Endothelial cell of umbilical vein (primary cell): ENCODE results near the gene LRCH2. TPM values are rescaled to one million over a fixed set of nuclear protein-coding genes. Genes with fewer than 3 reads are reported as not detected.

Experiments used
- BruUV-seq: library from RNA; stranded (reverse); fragments of 400-500 nt; replicated peaks from 2 replicates; lab custom pipeline; 2021; lab: Mats Ljungman, UMichigan
- CTCF ChIA-PET: fragments of 300-600, 350-600 bp; sonication (Branson Sonifier 250); formaldehyde crosslinking; loops from one replicate; lab custom pipeline; 2021; ENCODE audit warnings: antibody characterized with exemption, inconsistent platforms; lab: Charles Lee
- POLR2A ChIA-PET: fragments of 300-600, 350-600 bp; sonication (Branson Sonifier 250); formaldehyde crosslinking; loops from one replicate; lab custom pipeline; 2021; ENCODE audit warnings: antibody characterized with exemption, inconsistent platforms; lab: Charles Lee
- DNase-seq: peaks from one replicate; pipeline ENCODE4 v3.0.0-alpha.2; 2011; ENCODE audit warnings: low read depth, low spot score
- FAIRE-seq: peaks from 2 replicates; lab custom pipeline; 2011; peaks lifted over from hg19 to GRCh38; lab: Jason Lieb, UNC
- H2AFZ ChIP-seq: 2 replicates; pipeline ENCODE4 v1.6.0; 2012; ENCODE audit warnings: low read depth, low read length, control low read depth, inconsistent platforms
- H3K27ac ChIP-seq: 2 replicates; pipeline ENCODE4 v1.5.1; 2011; ENCODE audit warnings: low read depth, mild to moderate bottlenecking, control low read depth, low read length, moderate library complexity; ENCODE audit not compliant: insufficient read depth
- H3K27me3 ChIP-seq, 2 experiments: 2 replicates each; pipeline versions ENCODE4 v1.6.0 to v1.6.1; 2011; ENCODE audit warnings: low read length in 2 of 2, mixed read lengths in 1 of 2; ENCODE audit not compliant: control insufficient read depth in 2 of 2, insufficient read depth in 2 of 2
- H3K36me3 ChIP-seq, 2 experiments: 2 replicates in 1 of 2; 3 replicates in 1 of 2; pipeline ENCODE4 v1.5.1; 2011; ENCODE audit warnings: low read length in 2 of 2, mild to moderate bottlenecking in 1 of 2, moderate library complexity in 1 of 2; ENCODE audit not compliant: control insufficient read depth in 2 of 2, insufficient read depth in 2 of 2; ENCODE audit errors: extremely low read depth in 1 of 2
- H3K4me1 ChIP-seq: 3 replicates; pipeline ENCODE4 v1.5.1; 2011; ENCODE audit warnings: mild to moderate bottlenecking, low read length; ENCODE audit not compliant: control insufficient read depth, insufficient read depth; ENCODE audit errors: extremely low read depth
- H3K4me2 ChIP-seq: 2 replicates; pipeline ENCODE4 v1.6.1; 2011; ENCODE audit warnings: low read length, control low read depth, mixed read lengths; ENCODE audit not compliant: insufficient read depth
- H3K4me3 ChIP-seq, 3 experiments: fragments of 200-600 bp in 1 of 3; sonication (generic), shearing (Covaris generic) in 1 of 3; replicated peaks in 1 of 3; 2 replicates each; pipeline ENCODE4 v1.5.1; 2011 to 2016; ENCODE audit warnings: control low read depth in 3 of 3, low read length in 3 of 3, mild to moderate bottlenecking in 2 of 3, inconsistent platforms in 1 of 3, low read depth in 1 of 3, moderate library complexity in 1 of 3; ENCODE audit not compliant: insufficient read depth in 1 of 3
- H3K79me2 ChIP-seq: 2 replicates; pipeline ENCODE4 v1.6.0; 2012; ENCODE audit warnings: low read length, inconsistent platforms; ENCODE audit not compliant: control insufficient read depth, insufficient read depth
- H3K9ac ChIP-seq: replicated peaks from 2 replicates; pipeline ENCODE3; 2011; ENCODE audit warnings: low read length, control low read depth; ENCODE audit not compliant: insufficient read depth; ENCODE audit errors: extremely low read depth
- H3K9me1 ChIP-seq: replicated peaks from 3 replicates; pipeline ENCODE4 v1.6.0; 2011; ENCODE audit warnings: mild to moderate bottlenecking, low read length; ENCODE audit not compliant: control insufficient read depth, insufficient read depth; ENCODE audit errors: extremely low read depth
- H3K9me3 ChIP-seq: replicated peaks from 2 replicates; pipeline ENCODE4 v1.5.1; 2012; ENCODE audit warnings: low read length, inconsistent platforms; ENCODE audit not compliant: control insufficient read depth, insufficient read depth
- H4K20me1 ChIP-seq: replicated peaks from 2 replicates; pipeline ENCODE3; 2011; ENCODE audit warnings: mild to moderate bottlenecking, low read length; ENCODE audit not compliant: control insufficient read depth, insufficient read depth; ENCODE audit errors: extremely low read depth
- EZH2 ChIP-seq: IDR thresholded peaks from 2 replicates; pipeline ENCODE4 v1.6.1; 2012; ENCODE audit warnings: borderline replicate concordance, low read depth, mild to moderate bottlenecking, moderate library complexity, low read length, inconsistent platforms; ENCODE audit not compliant: severe bottlenecking
- FOS ChIP-seq: IDR thresholded peaks from 2 replicates; pipeline ENCODE4 v1.6.1; 2011; ENCODE audit warnings: mild to moderate bottlenecking, low read length, moderate library complexity, borderline replicate concordance; ENCODE audit not compliant: insufficient read depth
- GATA2 ChIP-seq: IDR thresholded peaks from 2 replicates; pipeline ENCODE4 v1.7.0; 2011; ENCODE audit warnings: low read depth, mild to moderate bottlenecking, moderate library complexity, mixed read lengths, low read length; ENCODE audit not compliant: insufficient read length, insufficient read depth
- JUN ChIP-seq: IDR thresholded peaks from 2 replicates; pipeline ENCODE4 v1.6.1; 2011; ENCODE audit warnings: borderline replicate concordance, low read depth; ENCODE audit not compliant: insufficient read length, insufficient read depth
- MYC ChIP-seq: IDR thresholded peaks from one replicate; pipeline ENCODE4 v1.6.1; 2011; ENCODE audit warnings: mild to moderate bottlenecking, low read depth, low read length
- POLR2A ChIP-seq: IDR thresholded peaks from 2 replicates; pipeline ENCODE4 v1.6.1; 2012; ENCODE audit warnings: low read depth, mild to moderate bottlenecking, control low read depth, low read length
- POLR2AphosphoS5 ChIP-seq: IDR thresholded peaks from 2 replicates; pipeline ENCODE4 v1.6.1; 2012; ENCODE audit warnings: low read depth, mild to moderate bottlenecking, control low read depth, low read length, moderate library complexity; ENCODE audit not compliant: insufficient read depth
- dilution Hi-C: fragments of 300-500 bp; cut with MboI; formaldehyde crosslinking; loops from one replicate; pipeline ENCODE4 v1.15.0; 2019; ENCODE audit warnings: low sequenced_read_pairs; ENCODE audit not compliant: extremely low pct_ligation_motif_present
- intact Hi-C: fragments of 100-400 bp; cut with micrococcal nuclease; formaldehyde crosslinking; loops from one replicate; pipeline ENCODE4 v1.10.0; 2022
- polyA plus RNA-seq, 4 experiments: library from polyadenylated mRNA; depleted of rRNA in 3 of 4; stranded (reverse) in 3 of 4; unstranded in 1 of 4; fragments of >200 nt; gene quantifications; 2 replicates each; pipeline versions ENCODE4 v1.2.1 to v1.2.3, GENCODE V29; 2011 to 2012; ENCODE audit warnings: missing spikeins in 1 of 4
- total RNA-seq: library from RNA; stranded (reverse); gene quantifications from 2 replicates; pipeline ENCODE4 v1.2.3, GENCODE V29; 2021
- TF ChIP-seq, protein P1 (sequence below): IDR thresholded peaks from 2 replicates; pipeline ENCODE4 v1.6.1; 2011; ENCODE audit not compliant: insufficient read depth, insufficient read length
- TF ChIP-seq, protein P2 (sequence below), 2 donors: IDR thresholded peaks; 1 replicate in 1 of 2; 2 replicates in 1 of 2; pipeline ENCODE4 v1.5.1; 2011; ENCODE audit warnings: low read length in 2 of 2, mild to moderate bottlenecking in 2 of 2, moderate library complexity in 2 of 2, control low read depth in 1 of 2, inconsistent platforms in 1 of 2, low read depth in 1 of 2; ENCODE audit not compliant: insufficient read depth in 1 of 2; ENCODE audit errors: extremely low read depth in 1 of 2

The LRCH2 gene
- total and polyA plus RNA-seq, 2 donors (not counting 3 experiments of a cell fraction or from before 2014, with no cell fraction given) = 1.1 to 4.6 TPM

DNA sequence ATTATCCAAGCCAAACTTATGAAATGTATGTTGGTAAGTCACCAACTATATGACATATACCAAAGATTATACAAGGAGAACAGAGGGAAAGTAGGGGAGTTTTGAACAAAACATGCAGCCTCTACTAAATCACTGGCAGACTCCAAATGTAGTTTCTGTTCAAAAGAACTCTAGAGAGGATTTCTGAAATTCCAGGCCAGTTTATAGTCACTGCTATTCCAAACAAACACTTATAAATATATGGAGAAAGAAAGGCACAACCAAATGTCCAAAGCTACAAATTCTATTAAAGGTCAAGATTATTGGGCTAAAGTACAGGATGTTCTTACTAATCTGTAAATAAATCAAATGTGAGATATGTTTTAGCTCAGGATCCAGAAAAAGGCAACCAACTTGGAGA, 2.7 kb upstream of the LRCH2 start:
- H2AFZ ChIP-seq = no peak overlapping the region
- H3K36me3 ChIP-seq = no peaks in the 10 kb centered on the region
- peaks cover 4% of the 10 kb centered on the region for H3K4me1 ChIP-seq
- FAIRE-seq (no peak), DNase-seq (no peak)
- no peaks in the 10 kb centered on the region for H3K9me1 ChIP-seq
- no peak overlapping the region for H3K9ac ChIP-seq
- CTCF ChIA-PET = interaction anchor here (0.8 kb wide), 1 partner anchor 22 kb away, joined by 3 read pairs; no protein-coding TSS in a partner anchor
- no peak overlapping the region for H3K4me2 ChIP-seq
- dilution Hi-C loops (no loop called here), intact Hi-C loops (no loop called here)
- TF ChIP-seq, protein P1, sequence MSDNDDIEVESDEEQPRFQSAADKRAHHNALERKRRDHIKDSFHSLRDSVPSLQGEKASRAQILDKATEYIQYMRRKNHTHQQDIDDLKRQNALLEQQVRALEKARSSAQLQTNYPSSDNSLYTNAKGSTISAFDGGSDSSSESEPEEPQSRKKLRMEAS = no peak
- no peak for TF ChIP-seq MYC
- no peak for TF ChIP-seq GATA2
- TF ChIP-seq EZH2 = no peak
- TF ChIP-seq, protein P2, sequence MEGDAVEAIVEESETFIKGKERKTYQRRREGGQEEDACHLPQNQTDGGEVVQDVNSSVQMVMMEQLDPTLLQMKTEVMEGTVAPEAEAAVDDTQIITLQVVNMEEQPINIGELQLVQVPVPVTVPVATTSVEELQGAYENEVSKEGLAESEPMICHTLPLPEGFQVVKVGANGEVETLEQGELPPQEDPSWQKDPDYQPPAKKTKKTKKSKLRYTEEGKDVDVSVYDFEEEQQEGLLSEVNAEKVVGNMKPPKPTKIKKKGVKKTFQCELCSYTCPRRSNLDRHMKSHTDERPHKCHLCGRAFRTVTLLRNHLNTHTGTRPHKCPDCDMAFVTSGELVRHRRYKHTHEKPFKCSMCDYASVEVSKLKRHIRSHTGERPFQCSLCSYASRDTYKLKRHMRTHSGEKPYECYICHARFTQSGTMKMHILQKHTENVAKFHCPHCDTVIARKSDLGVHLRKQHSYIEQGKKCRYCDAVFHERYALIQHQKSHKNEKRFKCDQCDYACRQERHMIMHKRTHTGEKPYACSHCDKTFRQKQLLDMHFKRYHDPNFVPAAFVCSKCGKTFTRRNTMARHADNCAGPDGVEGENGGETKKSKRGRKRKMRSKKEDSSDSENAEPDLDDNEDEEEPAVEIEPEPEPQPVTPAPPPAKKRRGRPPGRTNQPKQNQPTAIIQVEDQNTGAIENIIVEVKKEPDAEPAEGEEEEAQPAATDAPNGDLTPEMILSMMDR (IDR thresholded peaks at IDR 0.05; ENCODE audit: extremely low read depth in 1 of 2, insufficient read depth in 1 of 2, low read depth in 1 of 2, low read length in 2 of 2) = no peak
- TF ChIP-seq POLR2AphosphoS5 = no peak
- TF ChIP-seq POLR2A = no peak
- no peak for TF ChIP-seq FOS
- no peak for TF ChIP-seq JUN
- BruUV-seq = no TSS peak
- POLR2A ChIA-PET = no interaction called here
- no peaks in the 10 kb centered on the region for H3K79me2 ChIP-seq
- no peaks in the 10 kb centered on the region for H3K27me3 ChIP-seq
- H3K4me3 ChIP-seq = no peak overlapping the region
- H3K9me3 ChIP-seq = no peaks in the 10 kb centered on the region
- H3K27ac ChIP-seq = no peak overlapping the region
- no peaks in the 10 kb centered on the region for H4K20me1 ChIP-seq
